Skeletal muscle tissue (tissue), 4 donors: ENCODE data around the gene PRR22. TPM values are rescaled to one million over a fixed set of nuclear protein-coding genes. Genes with fewer than 3 reads are reported as not detected.

ENCODE experiments used
- H3K27ac ChIP-seq: one replicate; pipeline ENCODE4 v1.7.0; 2013; ENCODE audit warnings: mild to moderate bottlenecking, low read depth, low read length, inconsistent platforms
- H3K27me3 ChIP-seq, 3 donors: one replicate each; pipeline ENCODE4 v1.7.0; 2013; ENCODE audit warnings: low read length in 3 of 3; ENCODE audit not compliant: control insufficient read depth in 3 of 3, insufficient read depth in 3 of 3
- H3K36me3 ChIP-seq, 3 donors: one replicate each; pipeline ENCODE4 v1.7.0; 2013; ENCODE audit warnings: low read length in 3 of 3; ENCODE audit not compliant: control insufficient read depth in 3 of 3, insufficient read depth in 3 of 3
- H3K4me1 ChIP-seq, 3 donors: one replicate each; pipeline ENCODE4 v1.7.0; 2013; ENCODE audit warnings: low read length in 3 of 3, mild to moderate bottlenecking in 3 of 3; ENCODE audit not compliant: control insufficient read depth in 3 of 3, insufficient read depth in 3 of 3
- H3K4me3 ChIP-seq, 3 donors: one replicate each; pipeline ENCODE4 v1.7.0; 2013; ENCODE audit warnings: low read length in 3 of 3
- H3K9ac ChIP-seq, 3 donors: one replicate each; pipeline ENCODE4 v1.7.0; 2013; ENCODE audit warnings: low read length in 3 of 3, mild to moderate bottlenecking in 3 of 3, moderate library complexity in 2 of 3, low read depth in 1 of 3
- H3K9me3 ChIP-seq, 3 donors: one replicate each; pipeline ENCODE4 v1.7.0; 2013; ENCODE audit warnings: low read length in 3 of 3; ENCODE audit not compliant: control insufficient read depth in 3 of 3
- total RNA-seq: library from RNA; depleted of rRNA; stranded (reverse); fragments of >200 nt; gene quantifications from one replicate; pipeline ENCODE4 v1.2.3, GENCODE V29; 2014
- donor health status: Osteomylitis.

PRR22 gene
- total RNA-seq, 1 donor from 2014 or later, result not detected

GRCh38 chr19:5826531-5827341 lies 42.2 kb upstream of the PRR22 start:
- H3K4me1 ChIP-seq, result peaks cover 0 to 3% (median 0%) of the 10 kb centered on the region in 3 donors
- H3K36me3 ChIP-seq, result no peaks in the 10 kb centered on the region
- H3K4me3 ChIP-seq, result no peak overlapping the region
- H3K27me3 ChIP-seq, result peaks cover 26 to 50% (median 39%) of the 10 kb centered on the region in 3 donors
- H3K9me3 ChIP-seq, result no peaks in the 10 kb centered on the region
- H3K9ac ChIP-seq, result no peak overlapping the region
- H3K27ac ChIP-seq, result no peak overlapping the region

DNA sequence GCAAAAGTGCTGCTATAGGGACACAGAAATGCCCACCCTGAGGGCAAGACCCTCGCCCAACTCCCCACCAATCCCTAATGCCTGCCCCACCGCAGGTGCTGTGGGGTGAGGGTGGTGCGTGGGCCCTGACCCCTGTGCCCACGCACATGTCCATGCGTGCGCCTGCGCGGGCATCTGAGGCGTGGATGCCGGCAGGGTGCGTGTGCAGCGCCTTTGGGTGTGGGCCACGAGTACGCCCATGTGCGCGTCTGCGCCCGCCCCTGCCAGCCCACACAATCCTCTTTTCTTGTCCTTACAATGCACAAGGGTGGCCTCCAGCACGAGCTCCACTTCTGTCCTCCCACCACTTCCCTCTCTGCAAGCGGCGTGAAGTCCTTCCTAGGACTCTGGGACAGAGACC lies 40.6 kb upstream of the PRR22 start:
- no peaks in the 10 kb centered on the region for H3K9me3 ChIP-seq
- H3K36me3 ChIP-seq, result no peaks in the 10 kb centered on the region
- H3K4me3 ChIP-seq, result no peak overlapping the region
- no peak overlapping the region for H3K9ac ChIP-seq
- peaks cover 29 to 47% (median 35%) of the 10 kb centered on the region in 3 donors for H3K27me3 ChIP-seq
- H3K4me1 ChIP-seq, result peaks cover 0 to 3% (median 0%) of the 10 kb centered on the region in 3 donors
- H3K27ac ChIP-seq, result no peak overlapping the region

DNA sequence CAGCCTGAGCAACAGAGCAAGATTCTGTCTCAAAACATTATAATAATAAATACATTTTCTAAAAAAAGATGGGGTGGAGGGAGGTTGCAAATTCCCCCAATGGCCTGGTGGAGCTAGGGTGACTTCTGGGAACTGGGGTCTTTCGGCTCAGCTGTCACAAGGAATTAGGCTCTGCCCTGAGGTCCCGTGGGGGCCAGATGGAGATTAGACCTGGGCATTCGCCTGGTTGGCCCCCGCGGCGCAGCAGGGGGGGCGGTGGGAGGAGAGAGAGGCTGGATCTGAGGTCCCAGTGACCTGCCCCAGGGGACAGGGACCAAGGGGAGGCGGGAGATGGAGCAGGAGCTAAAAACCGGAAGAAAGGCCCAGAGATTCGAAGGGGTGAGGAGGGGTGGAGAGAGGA lies 40.2 kb upstream of the PRR22 start:
- peaks cover 28 to 42% (median 32%) of the 10 kb centered on the region in 3 donors for H3K27me3 ChIP-seq
- no peak overlapping the region for H3K9ac ChIP-seq
- H3K4me3 ChIP-seq, result no peak overlapping the region

DNA sequence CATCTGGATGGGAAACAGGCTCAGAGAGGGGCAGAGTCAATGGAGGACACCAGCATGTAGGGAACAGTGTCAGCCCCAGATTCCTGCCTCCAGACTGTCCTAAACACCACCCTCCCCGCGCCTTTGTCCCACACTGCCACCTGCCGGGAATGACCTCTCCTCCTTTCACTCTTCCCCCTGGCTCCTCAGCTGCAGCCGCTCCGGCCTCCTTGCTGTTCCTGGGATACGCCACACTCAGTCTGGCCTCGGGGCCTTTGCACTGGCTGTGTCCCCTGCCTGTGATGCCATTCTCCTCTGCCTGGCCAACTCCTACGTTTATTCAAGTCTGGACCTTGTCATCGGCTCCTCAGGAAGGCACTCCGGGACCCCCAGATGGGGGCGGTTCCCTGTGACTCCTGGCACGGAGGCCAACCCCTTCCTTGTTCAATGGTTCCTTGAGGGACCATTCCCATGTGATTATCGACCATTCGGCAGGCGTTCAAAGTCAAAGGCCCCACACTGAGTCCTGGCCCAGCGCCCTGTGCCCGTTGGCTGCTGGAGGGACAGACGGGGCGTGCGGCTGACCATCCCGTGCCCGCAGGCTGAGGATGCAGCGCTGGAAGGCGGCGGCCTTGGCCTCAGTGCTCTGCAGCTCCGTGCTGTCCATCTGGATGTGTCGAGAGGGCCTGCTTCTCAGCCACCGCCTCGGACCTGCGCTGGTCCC lies 39.2 kb upstream of the PRR22 start:
- no peak overlapping the region for H3K9ac ChIP-seq
- peaks cover 22 to 35% (median 24%) of the 10 kb centered on the region in 3 donors for H3K27me3 ChIP-seq
- no peak overlapping the region for H3K27ac ChIP-seq
- H3K36me3 ChIP-seq, result no peaks in the 10 kb centered on the region
- H3K9me3 ChIP-seq, result no peaks in the 10 kb centered on the region
- no peak overlapping the region for H3K4me3 ChIP-seq
- peaks cover 0 to 3% (median 0%) of the 10 kb centered on the region in 3 donors for H3K4me1 ChIP-seq

More for the DNA sequence above, 40.2 kb upstream of the PRR22 start:
- H3K36me3 ChIP-seq, result no peaks in the 10 kb centered on the region
- H3K27ac ChIP-seq, result no peak overlapping the region
- H3K4me1 ChIP-seq, result peaks cover 0 to 3% (median 0%) of the 10 kb centered on the region in 3 donors
- no peaks in the 10 kb centered on the region for H3K9me3 ChIP-seq

DNA sequence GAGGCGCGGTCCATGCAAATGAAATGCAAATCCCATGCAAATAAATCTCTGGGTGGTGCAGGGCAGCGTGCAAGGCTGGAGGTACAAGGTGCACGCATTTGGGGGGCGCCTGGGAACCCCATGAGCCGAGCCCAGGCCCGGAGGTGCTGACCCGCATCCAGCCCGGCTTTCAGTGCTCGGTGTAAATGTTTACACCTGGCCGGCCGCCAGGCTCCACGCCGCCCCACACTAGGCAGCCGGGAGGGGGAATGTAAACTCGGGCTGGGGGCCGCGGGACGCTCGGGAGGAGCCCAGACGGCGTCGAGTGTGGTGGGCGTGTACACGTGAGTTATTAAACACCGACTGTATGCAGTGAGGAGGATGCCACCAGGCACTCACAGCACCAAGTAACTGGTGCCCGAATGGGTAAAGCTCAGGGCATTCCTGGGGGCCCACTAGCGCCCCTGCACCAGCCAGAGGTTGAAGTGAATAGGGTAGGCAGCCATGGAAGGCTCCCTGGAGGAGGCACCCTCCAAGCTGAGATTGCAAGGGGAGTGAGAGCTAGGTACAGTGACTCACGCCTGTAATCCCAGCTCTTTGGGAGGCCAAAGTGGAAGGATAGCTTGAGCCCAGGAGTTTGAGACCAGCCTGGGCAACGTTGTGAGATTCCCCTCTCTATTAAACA lies 37.8 kb upstream of the PRR22 start:
- H3K4me1 ChIP-seq, result no peaks in the 10 kb centered on the region
- no peaks in the 10 kb centered on the region for H3K36me3 ChIP-seq
- peaks cover 22 to 31% (median 22%) of the 10 kb centered on the region in 3 donors for H3K27me3 ChIP-seq
- no peaks in the 10 kb centered on the region for H3K9me3 ChIP-seq
- H3K27ac ChIP-seq, result no peak overlapping the region
- H3K4me3 ChIP-seq, result no peak overlapping the region
- no peak overlapping the region for H3K9ac ChIP-seq

DNA sequence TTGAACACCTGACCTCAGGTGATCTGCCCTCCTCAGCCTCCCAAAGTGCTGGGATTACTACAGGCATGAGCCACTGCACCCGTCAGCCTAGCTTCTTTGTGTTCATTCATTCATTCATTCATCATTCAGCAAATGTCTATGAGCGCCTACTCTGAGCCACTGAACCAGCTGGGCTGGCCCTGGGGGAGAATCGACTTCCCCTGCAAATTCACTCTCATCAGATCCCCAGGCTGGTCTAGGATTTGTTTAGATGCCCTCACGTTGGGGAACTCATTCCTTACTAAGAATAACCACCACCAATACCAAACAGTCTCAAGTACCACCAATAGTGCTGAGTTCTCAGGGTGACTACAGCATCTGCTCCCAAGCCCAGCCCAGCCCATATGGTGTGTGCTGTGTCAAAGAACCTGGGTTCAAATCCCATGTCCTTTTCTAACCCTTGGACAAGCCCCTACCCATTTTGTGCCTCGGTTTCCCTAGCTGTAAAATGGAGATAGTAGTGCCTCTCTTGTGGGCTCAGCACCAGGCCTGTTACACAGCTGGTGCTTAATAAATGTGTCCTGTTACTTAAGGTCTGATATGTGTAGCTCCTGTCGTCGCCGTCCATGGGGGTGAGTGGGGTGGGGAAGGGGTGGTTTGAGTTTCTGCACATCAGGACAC lies 37.1 kb upstream of the PRR22 start:
- Histone ChIP-seq H3K9ac (no peak overlapping the region), H3K4me3 (no peak overlapping the region), H3K27me3 (peaks cover 21 to 29% (median 22%) of the 10 kb centered on the region in 3 donors), H3K4me1 (no peaks in the 10 kb centered on the region), H3K9me3 (no peaks in the 10 kb centered on the region), H3K36me3 (no peaks in the 10 kb centered on the region), H3K27ac (no peak overlapping the region)

DNA sequence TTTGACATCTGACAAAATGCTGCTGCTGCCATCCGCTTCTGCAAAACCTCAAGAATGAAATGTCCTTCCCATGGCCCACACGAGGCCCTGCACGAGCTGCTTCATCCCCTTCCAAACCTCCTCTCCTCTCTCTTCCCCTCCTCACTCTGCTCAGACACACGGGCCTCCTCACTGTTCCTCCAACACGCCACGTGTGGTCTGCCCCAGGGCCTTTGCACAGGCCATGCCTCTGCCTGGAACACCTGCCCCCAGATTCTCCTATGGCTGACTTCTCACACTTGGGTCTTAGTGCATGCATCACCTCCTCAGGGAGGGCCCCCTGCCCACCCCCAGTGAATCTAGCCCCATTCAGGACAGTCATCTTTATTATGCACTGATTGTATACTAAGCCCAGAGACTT lies 36.2 kb upstream of the PRR22 start:
- no peak overlapping the region for H3K27ac ChIP-seq

DNA sequence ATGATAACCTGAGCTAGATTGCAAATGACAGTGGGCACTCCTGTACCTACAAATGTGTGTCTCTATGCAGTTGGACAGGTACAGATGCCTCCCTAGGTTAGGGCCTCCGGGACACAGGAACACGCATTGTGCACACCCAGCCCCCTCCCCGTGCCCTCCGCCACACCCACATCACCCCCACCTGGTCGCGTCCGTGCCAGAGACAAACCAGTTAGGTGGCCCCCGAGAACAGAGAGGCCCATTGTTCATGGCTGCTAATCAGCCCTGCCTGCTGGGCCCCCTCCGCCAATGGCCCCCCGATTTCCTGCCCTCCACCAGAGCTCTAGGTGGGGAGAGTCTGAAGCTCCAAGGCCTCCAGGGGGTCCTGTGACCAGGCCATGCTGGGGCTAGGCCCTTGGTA lies 34.0 kb upstream of the PRR22 start:
- Histone ChIP-seq H3K4me1 (no peaks in the 10 kb centered on the region), H3K36me3 (no peaks in the 10 kb centered on the region), H3K9me3 (no peaks in the 10 kb centered on the region), H3K27me3 (peaks cover 24 to 35% (median 29%) of the 10 kb centered on the region in 3 donors), H3K27ac (no peak overlapping the region), H3K9ac (no peak overlapping the region), H3K4me3 (no peak overlapping the region)

More for the DNA sequence above, 36.2 kb upstream of the PRR22 start:
- H3K4me3 ChIP-seq, result no peak overlapping the region
- H3K27me3 ChIP-seq, result peaks cover 18 to 24% (median 22%) of the 10 kb centered on the region in 3 donors
- H3K9me3 ChIP-seq, result no peaks in the 10 kb centered on the region
- H3K36me3 ChIP-seq, result no peaks in the 10 kb centered on the region
- no peaks in the 10 kb centered on the region for H3K4me1 ChIP-seq
- no peak overlapping the region for H3K9ac ChIP-seq

GRCh38 chr19:5817218-5817617 lies 32.7 kb upstream of the PRR22 start:
- Histone ChIP-seq H3K4me1 (no peaks in the 10 kb centered on the region), H3K9me3 (no peaks in the 10 kb centered on the region), H3K4me3 (no peak overlapping the region), H3K27me3 (peaks cover 21 to 31% (median 31%) of the 10 kb centered on the region in 3 donors), H3K36me3 (no peaks in the 10 kb centered on the region), H3K9ac (no peak overlapping the region), H3K27ac (no peak overlapping the region)
